ENCODE measurements around the gene EXOC2.

Gene EXOC2

DNA sequence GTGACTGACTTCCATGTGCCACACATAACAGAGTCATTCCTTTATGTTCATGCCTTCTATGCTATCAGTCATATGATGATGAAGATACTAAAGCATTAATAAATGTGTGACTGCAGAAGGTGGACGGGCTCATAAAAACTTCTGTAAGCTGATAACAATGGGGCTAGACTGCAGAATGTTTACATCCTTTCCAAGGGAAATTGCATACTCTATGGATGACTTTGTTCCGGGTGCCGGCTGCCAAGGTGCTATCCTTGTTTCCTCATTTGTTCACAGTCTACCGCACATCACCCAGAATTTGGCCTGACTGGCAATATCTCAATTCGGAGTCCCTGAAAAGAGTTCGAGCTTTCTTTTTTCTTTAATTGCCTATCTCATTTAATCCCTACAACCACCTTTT, 121.0 kb downstream of the EXOC2 start:
- H3K4me3 ChIP-seq (IDR thresholded peaks at IDR 0.05; ENCODE audit: insufficient read depth, low read depth, low read length), result no peak overlapping the region
- H3K4me2 ChIP-seq, result no peak overlapping the region
- TF ChIP-seq, protein P1, sequence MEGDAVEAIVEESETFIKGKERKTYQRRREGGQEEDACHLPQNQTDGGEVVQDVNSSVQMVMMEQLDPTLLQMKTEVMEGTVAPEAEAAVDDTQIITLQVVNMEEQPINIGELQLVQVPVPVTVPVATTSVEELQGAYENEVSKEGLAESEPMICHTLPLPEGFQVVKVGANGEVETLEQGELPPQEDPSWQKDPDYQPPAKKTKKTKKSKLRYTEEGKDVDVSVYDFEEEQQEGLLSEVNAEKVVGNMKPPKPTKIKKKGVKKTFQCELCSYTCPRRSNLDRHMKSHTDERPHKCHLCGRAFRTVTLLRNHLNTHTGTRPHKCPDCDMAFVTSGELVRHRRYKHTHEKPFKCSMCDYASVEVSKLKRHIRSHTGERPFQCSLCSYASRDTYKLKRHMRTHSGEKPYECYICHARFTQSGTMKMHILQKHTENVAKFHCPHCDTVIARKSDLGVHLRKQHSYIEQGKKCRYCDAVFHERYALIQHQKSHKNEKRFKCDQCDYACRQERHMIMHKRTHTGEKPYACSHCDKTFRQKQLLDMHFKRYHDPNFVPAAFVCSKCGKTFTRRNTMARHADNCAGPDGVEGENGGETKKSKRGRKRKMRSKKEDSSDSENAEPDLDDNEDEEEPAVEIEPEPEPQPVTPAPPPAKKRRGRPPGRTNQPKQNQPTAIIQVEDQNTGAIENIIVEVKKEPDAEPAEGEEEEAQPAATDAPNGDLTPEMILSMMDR (conservative IDR thresholded peaks at IDR 0.05; ENCODE audit: low read depth, low read length), result no peak
- no peaks in the 10 kb centered on the region for H3K79me2 ChIP-seq (ENCODE audit: insufficient read depth, low read depth)
- H3K4me1 ChIP-seq (ENCODE audit: low read depth, poor library complexity, severe bottlenecking), result no peaks in the 10 kb centered on the region
- no peaks in the 10 kb centered on the region for H3K36me3 ChIP-seq (ENCODE audit: insufficient read depth)
- H4K20me1 ChIP-seq (ENCODE audit: insufficient read depth), result no peaks in the 10 kb centered on the region
- no peak overlapping the region for H3K9ac ChIP-seq
- no peak overlapping the region for H2AFZ ChIP-seq (ENCODE audit: low read depth)
- H3K27me3 ChIP-seq (ENCODE audit: insufficient read depth, low read depth), result no peaks in the 10 kb centered on the region
- H3K27ac ChIP-seq, result no peak overlapping the region

DNA sequence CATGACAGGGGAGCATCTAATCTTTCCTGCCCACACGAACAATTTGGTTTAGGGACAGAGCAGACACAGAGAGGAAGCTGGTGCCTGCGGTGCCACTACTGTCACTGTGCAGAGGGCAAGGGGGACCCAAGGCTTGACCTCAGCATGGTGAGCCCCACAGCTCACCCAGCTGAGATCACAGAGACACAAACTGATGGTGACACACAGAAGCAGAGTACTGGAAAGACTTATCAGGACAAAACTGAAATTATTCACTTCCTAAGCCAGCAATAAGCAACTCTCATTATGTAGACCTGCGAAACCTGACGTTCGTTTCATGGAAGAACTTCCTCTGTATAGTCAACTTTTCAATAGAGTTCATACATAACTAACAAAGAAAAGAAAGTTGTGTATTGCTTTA, 122.1 kb downstream of the EXOC2 start:
- Histone ChIP-seq H3K27ac (no peak overlapping the region), H3K36me3 (ENCODE audit: insufficient read depth) (no peaks in the 10 kb centered on the region)

DNA sequence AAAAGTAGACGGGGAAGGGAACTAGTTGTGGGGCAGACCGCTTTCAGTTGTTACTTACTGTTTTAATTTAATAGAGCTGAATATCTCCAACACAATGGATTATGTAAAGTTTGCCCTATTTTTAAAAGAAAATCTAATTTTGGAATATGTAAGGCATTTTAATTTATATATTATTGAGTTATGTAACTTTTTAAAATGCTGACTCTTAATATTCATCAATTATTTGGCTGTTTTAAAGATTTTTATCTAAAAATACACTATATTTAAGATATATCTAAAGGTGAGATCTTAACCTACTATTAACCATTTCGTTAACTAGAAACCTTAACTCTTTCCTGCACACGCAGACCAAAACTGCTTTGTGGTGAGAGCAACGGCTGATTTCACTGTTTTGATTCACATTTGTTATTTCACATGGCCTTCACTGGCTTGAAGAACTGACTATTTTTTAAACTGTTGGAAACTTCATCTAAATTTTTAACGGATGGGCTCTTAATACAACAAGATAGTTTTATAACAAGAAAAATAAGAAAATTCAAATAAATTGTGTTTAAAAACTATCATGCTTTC, 123.9 kb downstream of the EXOC2 start:
- Histone ChIP-seq H3K36me3 (ENCODE audit: insufficient read depth) (no peaks in the 10 kb centered on the region), H3K9ac (no peak overlapping the region), H3K27ac (no peak overlapping the region), H2AFZ (ENCODE audit: low read depth) (no peak overlapping the region), H4K20me1 (ENCODE audit: insufficient read depth) (no peaks in the 10 kb centered on the region), H3K4me2 (no peak overlapping the region), H3K27me3 (ENCODE audit: insufficient read depth, low read depth) (no peaks in the 10 kb centered on the region), H3K4me3 (IDR thresholded peaks at IDR 0.05; ENCODE audit: insufficient read depth, low read depth, low read length) (no peak overlapping the region), H3K79me2 (ENCODE audit: insufficient read depth, low read depth) (no peaks in the 10 kb centered on the region), H3K4me1 (ENCODE audit: low read depth, poor library complexity, severe bottlenecking) (no peaks in the 10 kb centered on the region)
- TF ChIP-seq, protein P1 (conservative IDR thresholded peaks at IDR 0.05; ENCODE audit: low read depth, low read length), result no peak

More for the DNA sequence above, 122.1 kb downstream of the EXOC2 start:
- H4K20me1 ChIP-seq (ENCODE audit: insufficient read depth), result no peaks in the 10 kb centered on the region
- no peaks in the 10 kb centered on the region for H3K27me3 ChIP-seq (ENCODE audit: insufficient read depth, low read depth)
- no peaks in the 10 kb centered on the region for H3K4me1 ChIP-seq (ENCODE audit: low read depth, poor library complexity, severe bottlenecking)
- no peak overlapping the region for H3K4me3 ChIP-seq (IDR thresholded peaks at IDR 0.05; ENCODE audit: insufficient read depth, low read depth, low read length)
- TF ChIP-seq, protein P1 (conservative IDR thresholded peaks at IDR 0.05; ENCODE audit: low read depth, low read length), result no peak
- no peak overlapping the region for H2AFZ ChIP-seq (ENCODE audit: low read depth)
- H3K9ac ChIP-seq, result no peak overlapping the region
- H3K4me2 ChIP-seq, result no peak overlapping the region
- no peaks in the 10 kb centered on the region for H3K79me2 ChIP-seq (ENCODE audit: insufficient read depth, low read depth)

DNA sequence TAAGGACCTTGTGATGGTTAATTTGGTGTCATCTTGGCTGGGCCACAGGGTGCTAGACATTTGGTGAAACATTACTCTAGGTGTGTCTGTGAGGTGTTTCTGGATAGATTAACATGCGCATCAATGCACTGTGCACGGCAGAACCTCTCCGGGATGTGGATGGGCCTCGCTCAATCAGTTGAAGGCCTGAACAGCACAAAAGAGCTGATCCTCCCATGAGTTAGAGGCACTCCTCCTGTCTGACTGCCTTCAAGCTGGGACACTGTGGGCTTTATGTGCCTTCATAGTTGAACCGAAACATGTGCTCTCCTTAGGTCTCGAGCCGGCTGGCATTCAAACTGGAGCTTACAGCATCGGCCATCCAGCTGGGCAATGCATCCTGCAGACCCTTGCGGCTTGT, 124.9 kb downstream of the EXOC2 start:
- Histone ChIP-seq H3K36me3 (ENCODE audit: insufficient read depth) (no peaks in the 10 kb centered on the region), H3K4me1 (ENCODE audit: low read depth, poor library complexity, severe bottlenecking) (no peaks in the 10 kb centered on the region), H4K20me1 (ENCODE audit: insufficient read depth) (no peaks in the 10 kb centered on the region), H3K4me3 (IDR thresholded peaks at IDR 0.05; ENCODE audit: insufficient read depth, low read depth, low read length) (no peak overlapping the region), H3K9ac (no peak overlapping the region), H3K79me2 (ENCODE audit: insufficient read depth, low read depth) (no peaks in the 10 kb centered on the region), H3K27ac (no peak overlapping the region), H3K4me2 (no peak overlapping the region), H2AFZ (ENCODE audit: low read depth) (no peak overlapping the region), H3K27me3 (ENCODE audit: insufficient read depth, low read depth) (no peaks in the 10 kb centered on the region)
- TF ChIP-seq, protein P1 (conservative IDR thresholded peaks at IDR 0.05; ENCODE audit: low read depth, low read length), result no peak

All from KMS-11 (cell line).